IPS DF 6.9 (cell line): ENCODE data around the gene ZNF697.
"Not testable (repeated sequence)": the region's sequence is repeated elsewhere in the genome, so short reads cannot be mapped to it uniquely, and the experiment has no call there.

Experiments
- DNase-seq: peaks from one replicate; pipeline ENCODE4 v3.0.0-alpha.2; 2013; ENCODE audit warnings: low read depth, low spot score
- H3K27ac ChIP-seq: one replicate; pipeline ENCODE4 v1.5.1; 2013; ENCODE audit warnings: low read length, control low read depth
- H3K27me3 ChIP-seq: 2 replicates; pipeline ENCODE4 v1.6.1; 2013; ENCODE audit warnings: mild to moderate bottlenecking, low read length; ENCODE audit not compliant: control insufficient read depth, insufficient read depth
- H3K36me3 ChIP-seq: 2 replicates; pipeline ENCODE4 v1.6.1; 2013; ENCODE audit warnings: low read length; ENCODE audit not compliant: control insufficient read depth, insufficient read depth
- H3K4me1 ChIP-seq: 2 replicates; pipeline ENCODE4 v1.6.1; 2013; ENCODE audit warnings: low read length; ENCODE audit not compliant: control insufficient read depth, insufficient read depth
- H3K4me3 ChIP-seq: 2 replicates; pipeline ENCODE4 v1.5.1; 2013; ENCODE audit warnings: mild to moderate bottlenecking, low read length
- H3K9me3 ChIP-seq: 2 replicates; pipeline ENCODE4 v1.6.1; 2013; ENCODE audit warnings: low read length, inconsistent platforms; ENCODE audit not compliant: control insufficient read depth, insufficient read depth
- WGBS: extraction: QIAGEN DNeasy Blood & Tissue Kit; methylation state at CpG from one replicate; pipeline ENCODE4 v1.1.7; 2013; ENCODE audit warnings: mixed read lengths, missing lambda C conversion rate; ENCODE audit not compliant: insufficient read length, insufficient coverage; 5-methylcytosine and 5-hydroxymethylcytosine counted together

ZNF697 gene

GRCh38 chr1:119616748-119617147 lies 31.3 kb downstream of the ZNF697 start:
- H3K4me1 ChIP-seq, H3K4me3 ChIP-seq, DNase-seq, H3K9me3 ChIP-seq, H3K27me3 ChIP-seq, H3K36me3 ChIP-seq, H3K27ac ChIP-seq: not testable (repeated sequence)
- no CpG with 5 or more reads among the region's 1 CpG for WGBS

- not testable (repeated sequence) for H3K4me1 ChIP-seq, H3K4me3 ChIP-seq, H3K27ac ChIP-seq, H3K27me3 ChIP-seq, H3K36me3 ChIP-seq, DNase-seq, H3K9me3 ChIP-seq
- WGBS, result no CpG with 5 or more reads among the region's 7 CpGs
These were observed 33.0 kb downstream of the ZNF697 start for GRCh38 chr1:119615100-119615499.

- Histone ChIP-seq H3K4me1 (peaks cover 6% of the 10 kb centered on the region), H3K36me3 (no peaks in the 10 kb centered on the region), H3K27me3 (no peaks in the 10 kb centered on the region), H3K27ac (no peak overlapping the region), H3K9me3 (no peaks in the 10 kb centered on the region), H3K4me3 (no peak overlapping the region)
- WGBS, result no CpG with 5 or more reads among the region's 9 CpGs
- DNase-seq, result peak; percentile 87
These were observed 34.0 kb downstream of the ZNF697 start for GRCh38 chr1:119613769-119614720.

- H3K27ac ChIP-seq, result no peak overlapping the region
- H3K9me3 ChIP-seq, result no peaks in the 10 kb centered on the region
- H3K36me3 ChIP-seq, result no peaks in the 10 kb centered on the region
- WGBS, result no CpG with 5 or more reads among the region's 8 CpGs
- peak; percentile 74 for DNase-seq
- H3K4me1 ChIP-seq, result peaks cover 3% of the 10 kb centered on the region; the same call in 1 of the 2 replicates
- H3K27me3 ChIP-seq, result no peaks in the 10 kb centered on the region
- H3K4me3 ChIP-seq, result no peak overlapping the region
These were observed 36.4 kb downstream of the ZNF697 start for GRCh38 chr1:119611701-119612113.

GRCh38 chr1:119608816-119609215 lies 39.2 kb downstream of the ZNF697 start:
- not testable (repeated sequence) for DNase-seq, H3K27ac ChIP-seq
- WGBS, result no CpG with 5 or more reads among the region's 6 CpGs

GRCh38 chr1:119607087-119607807 lies 40.8 kb downstream of the ZNF697 start:
- no CpG with 5 or more reads among the region's 6 CpGs for WGBS
- H3K9me3 ChIP-seq, DNase-seq, H3K4me1 ChIP-seq, H3K27ac ChIP-seq, H3K4me3 ChIP-seq, H3K36me3 ChIP-seq, H3K27me3 ChIP-seq: not testable (repeated sequence)

More at GRCh38 chr1:119608816-119609215, 39.2 kb downstream of the ZNF697 start:
- H3K9me3 ChIP-seq, H3K27me3 ChIP-seq, H3K4me1 ChIP-seq, H3K4me3 ChIP-seq, H3K36me3 ChIP-seq: not testable (repeated sequence)

GRCh38 chr1:119606394-119606793 lies 41.7 kb downstream of the ZNF697 start:
- DNase-seq, result no peak
- H3K27me3 ChIP-seq, result no peaks in the 10 kb centered on the region
- no CpG with 5 or more reads among the region's 1 CpG for WGBS
- no peak overlapping the region for H3K27ac ChIP-seq
- no peak overlapping the region for H3K4me3 ChIP-seq
- H3K4me1 ChIP-seq, result no peaks in the 10 kb centered on the region
- no peaks in the 10 kb centered on the region for H3K9me3 ChIP-seq
- H3K36me3 ChIP-seq, result no peaks in the 10 kb centered on the region

GRCh38 chr1:119605686-119606085 lies 42.4 kb downstream of the ZNF697 start:
- no peak overlapping the region for H3K4me3 ChIP-seq
- no peak for DNase-seq
- H3K36me3 ChIP-seq, result no peaks in the 10 kb centered on the region
- no peaks in the 10 kb centered on the region for H3K27me3 ChIP-seq
- H3K27ac ChIP-seq, result no peak overlapping the region
- WGBS, result no CpG with 5 or more reads among the region's 3 CpGs
- no peaks in the 10 kb centered on the region for H3K9me3 ChIP-seq
- H3K4me1 ChIP-seq, result no peaks in the 10 kb centered on the region

GRCh38 chr1:119605080-119605479 lies 43.0 kb downstream of the ZNF697 start:
- DNase-seq, H3K27ac ChIP-seq, H3K36me3 ChIP-seq, H3K4me3 ChIP-seq, H3K9me3 ChIP-seq, H3K27me3 ChIP-seq, H3K4me1 ChIP-seq: not testable (repeated sequence)
- no CpG with 5 or more reads among the region's 8 CpGs for WGBS

- Histone ChIP-seq H3K27ac (no peak overlapping the region), H3K4me1 (no peaks in the 10 kb centered on the region), H3K36me3 (no peaks in the 10 kb centered on the region), H3K27me3 (no peaks in the 10 kb centered on the region), H3K9me3 (no peaks in the 10 kb centered on the region), H3K4me3 (no peak overlapping the region)
- no CpG with 5 or more reads among the region's 6 CpGs for WGBS
- DNase-seq, result no peak
These were observed 44.4 kb downstream of the ZNF697 start for GRCh38 chr1:119603695-119604094.
